DND-41 (cell line): ENCODE data around the gene STX16.

Source experiments
- ATAC-seq: fragments of 200-7000 bp; cut with Tn5 transposase; 3 replicates; pipeline ENCODE4 v1.9.1; 2021; ENCODE audit warnings: low read depth; ENCODE audit not compliant: insufficient read depth
- DNase-seq: peaks from one replicate; pipeline ENCODE4 v3.0.0-alpha.2; 2020
- H2AFZ ChIP-seq: 2 replicates; pipeline ENCODE4 v1.6.0; 2012; ENCODE audit warnings: low read depth, low read length
- H3K27ac ChIP-seq: 2 replicates; pipeline ENCODE4 v1.5.1; 2012; ENCODE audit warnings: low read length, inconsistent platforms
- H3K27me3 ChIP-seq: fragments of 200-600 bp; sonication (generic); 2 replicates; pipeline ENCODE4 v1.6.0; 2012; ENCODE audit warnings: low read length, mild to moderate bottlenecking, inconsistent platforms; ENCODE audit not compliant: insufficient read depth, poor library complexity
- H3K36me3 ChIP-seq: 2 replicates; pipeline ENCODE4 v1.5.1; 2012; ENCODE audit warnings: low read length, inconsistent platforms; ENCODE audit not compliant: insufficient read depth
- H3K4me1 ChIP-seq: 2 replicates; pipeline ENCODE4 v1.5.1; 2012; ENCODE audit warnings: mild to moderate bottlenecking, low read length; ENCODE audit not compliant: insufficient read depth
- H3K4me2 ChIP-seq: 2 replicates; pipeline ENCODE4 v1.6.0; 2012; ENCODE audit warnings: mild to moderate bottlenecking, moderate library complexity, low read length, inconsistent platforms; ENCODE audit not compliant: insufficient read depth
- H3K4me3 ChIP-seq, 2 experiments: fragments of 200-600 bp in 1 of 2; shearing (Covaris generic) in 1 of 2; 2 replicates each; pipeline ENCODE4 v1.5.1; 2012 to 2016; ENCODE audit warnings: inconsistent platforms in 2 of 2, low read length in 2 of 2, mild to moderate bottlenecking in 2 of 2, low read depth in 1 of 2, moderate library complexity in 1 of 2
- H3K79me2 ChIP-seq: 2 replicates; pipeline ENCODE4 v1.6.0; 2012; ENCODE audit warnings: low read length, inconsistent platforms; ENCODE audit not compliant: insufficient read depth
- H3K9ac ChIP-seq: 2 replicates; pipeline ENCODE4 v1.6.0; 2012; ENCODE audit warnings: low read depth, mild to moderate bottlenecking, inconsistent platforms, low read length, moderate library complexity
- H3K9me3 ChIP-seq: 2 replicates; pipeline ENCODE4 v1.5.1; 2012; ENCODE audit warnings: low read length, moderate library complexity, mild to moderate bottlenecking, inconsistent platforms; ENCODE audit not compliant: insufficient read depth, severe bottlenecking
- H4K20me1 ChIP-seq: 2 replicates; pipeline ENCODE4 v1.6.0; 2012; ENCODE audit warnings: low read length; ENCODE audit not compliant: insufficient read depth
- CTCF ChIP-seq: IDR thresholded peaks from 2 replicates; pipeline ENCODE4 v1.5.1; 2012; ENCODE audit warnings: borderline replicate concordance, low read length, moderate library complexity, mild to moderate bottlenecking; ENCODE audit not compliant: poor library complexity, severe bottlenecking; ENCODE audit errors: extremely low read depth
- EZH2 ChIP-seq: IDR thresholded peaks from 3 replicates; pipeline ENCODE4 v1.6.1; 2012; ENCODE audit warnings: borderline replicate concordance, low read depth, mild to moderate bottlenecking, moderate library complexity, low read length, inconsistent platforms; ENCODE audit not compliant: severe bottlenecking

STX16 gene

GRCh38 chr20:58661598-58662473, 10.8 kb downstream of the STX16 start:
- Histone ChIP-seq H3K36me3 (peaks cover 42% of the 10 kb centered on the region), H4K20me1 (peaks cover 49% of the 10 kb centered on the region), H3K4me1 (peaks cover 33% of the 10 kb centered on the region), H3K4me3 (no peak overlapping the region), H3K79me2 (peaks cover 98% of the 10 kb centered on the region), H3K27ac (no peak overlapping the region), H2AFZ (no peak overlapping the region), H3K4me2 (no peak overlapping the region), H3K9me3 (no peaks in the 10 kb centered on the region), H3K9ac (no peak overlapping the region), H3K27me3 (no peaks in the 10 kb centered on the region)
- DNase-seq (no peak), ATAC-seq (no peak)
- TF ChIP-seq EZH2 (no peak), CTCF (no peak)

DNA sequence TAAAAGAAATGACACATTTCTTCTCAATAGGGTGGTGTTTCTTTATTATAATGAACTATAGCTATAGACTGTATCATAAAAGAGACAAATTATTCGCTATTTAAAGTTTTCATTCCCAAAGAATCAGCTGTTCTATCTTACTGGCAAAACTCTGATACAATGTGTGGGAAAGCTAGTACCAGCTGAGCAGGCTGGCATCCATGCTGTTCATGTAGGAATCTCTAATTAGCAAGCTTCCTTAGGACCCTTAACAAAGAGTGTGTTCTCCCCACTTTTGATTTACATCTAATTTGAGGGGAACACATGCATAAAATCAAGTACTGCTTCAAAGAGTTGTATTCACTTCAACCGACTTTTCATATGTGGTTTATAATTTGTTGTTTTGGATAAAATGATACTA, 13.2 kb downstream of the STX16 start:
- H3K9me3 ChIP-seq: no peaks in the 10 kb centered on the region
- H3K36me3 ChIP-seq: peaks cover 63% of the 10 kb centered on the region
- peaks cover 49% of the 10 kb centered on the region for H4K20me1 ChIP-seq
- no peak overlapping the region for H3K27ac ChIP-seq
- DNase-seq: no peak
- H3K4me1 ChIP-seq: peaks cover 11% of the 10 kb centered on the region
- no peak overlapping the region for H2AFZ ChIP-seq
- H3K4me2 ChIP-seq: no peak overlapping the region
- no peak overlapping the region for H3K4me3 ChIP-seq
- H3K27me3 ChIP-seq: no peaks in the 10 kb centered on the region
- no peak overlapping the region for H3K9ac ChIP-seq
- no peak for ATAC-seq
- TF ChIP-seq EZH2 (no peak), CTCF (no peak)
- H3K79me2 ChIP-seq: peaks cover 86% of the 10 kb centered on the region

DNA sequence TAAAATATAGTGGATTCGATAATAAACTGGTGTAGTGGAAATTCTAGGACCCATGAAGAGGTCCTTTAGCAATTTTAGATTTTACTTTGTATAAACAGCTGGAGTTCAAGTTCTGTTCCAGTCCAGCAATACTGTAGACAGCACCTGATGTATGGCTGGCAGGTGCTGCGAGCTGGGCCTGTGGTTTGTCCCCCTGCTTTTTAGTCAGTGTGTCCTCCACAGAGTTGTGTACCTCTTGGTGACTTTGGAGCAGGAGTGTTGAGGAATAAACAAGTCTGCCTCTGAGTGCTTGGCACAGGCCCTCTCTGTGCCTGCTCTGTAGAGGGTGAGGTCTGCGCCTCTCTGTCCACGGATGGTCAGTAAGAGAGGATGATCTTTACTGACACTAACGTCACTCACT, 13.8 kb downstream of the STX16 start:
- ATAC-seq: no peak
- peaks cover 7% of the 10 kb centered on the region for H3K4me1 ChIP-seq

More for the DNA sequence above, 13.8 kb downstream of the STX16 start:
- TF ChIP-seq CTCF (no peak), EZH2 (no peak)
- no peak overlapping the region for H3K4me2 ChIP-seq
- H3K4me3 ChIP-seq: no peak overlapping the region
- no peak overlapping the region for H3K27ac ChIP-seq
- peaks cover 46% of the 10 kb centered on the region for H4K20me1 ChIP-seq
- DNase-seq: no peak
- H3K79me2 ChIP-seq: peaks cover 81% of the 10 kb centered on the region
- peaks cover 65% of the 10 kb centered on the region for H3K36me3 ChIP-seq
- H3K9me3 ChIP-seq: no peaks in the 10 kb centered on the region
- H3K27me3 ChIP-seq: no peaks in the 10 kb centered on the region
- no peak overlapping the region for H3K9ac ChIP-seq
- no peak overlapping the region for H2AFZ ChIP-seq
